Panc1 (cell line): ENCODE results near the gene ZFP28. TPM values are rescaled to one million over a fixed set of nuclear protein-coding genes. Genes with fewer than 3 reads are reported as not detected.

ENCODE experiments used
- ATAC-seq: fragments of 200-7000 bp; cut with Tn5 transposase; 2 replicates; pipeline ENCODE4 v1.9.1; 2020; ENCODE audit warnings: mild to moderate bottlenecking, moderate library complexity
- Bru-seq: library from RNA; stranded (reverse); fragments of 400-500 nt; gene quantifications from one replicate; lab custom pipeline; 2021; lab: Mats Ljungman, UMichigan
- BruChase-seq, 2 experiments: library from RNA; stranded (reverse); fragments of 400-500 nt; gene quantifications; one replicate each; lab custom pipeline; 2021; lab: Mats Ljungman, UMichigan
- BruUV-seq: library from RNA; stranded (reverse); fragments of 400-500 nt; replicated peaks from 2 replicates; lab custom pipeline; 2021; lab: Mats Ljungman, UMichigan
- CTCF ChIA-PET: fragments of 300-600 bp; sonication (Branson Sonifier 250); formaldehyde crosslinking; loops from one replicate; lab custom pipeline; 2022; ENCODE audit warnings: antibody characterized with exemption; lab: Charles Lee
- POLR2A ChIA-PET: fragments of 300-600 bp; sonication (Branson Sonifier 250); formaldehyde crosslinking; loops from one replicate; lab custom pipeline; 2022; ENCODE audit warnings: antibody characterized with exemption; lab: Charles Lee
- DNase-seq: peaks from one replicate; pipeline ENCODE4 v3.0.0-alpha.2; 2010; ENCODE audit warnings: low read depth, low spot score
- H3K27ac ChIP-seq: 2 replicates; pipeline ENCODE4 v1.5.1; 2011; ENCODE audit warnings: mild to moderate bottlenecking, low read length, inconsistent platforms
- H3K27me3 ChIP-seq: fragments of 200-500 bp; sonication (Bioruptor generic); 2 replicates; pipeline ENCODE4 v1.6.0; 2014; ENCODE audit warnings: low read length, inconsistent platforms; ENCODE audit not compliant: control insufficient read depth, insufficient read depth
- H3K36me3 ChIP-seq: fragments of 200-500 bp; sonication (Bioruptor generic); 2 replicates; pipeline ENCODE4 v1.5.1; 2014; ENCODE audit warnings: inconsistent platforms, mild to moderate bottlenecking, low read length, moderate library complexity; ENCODE audit not compliant: control insufficient read depth, insufficient read depth
- H3K4me1 ChIP-seq: 2 replicates; pipeline ENCODE4 v1.5.1; 2011; ENCODE audit warnings: inconsistent platforms, mild to moderate bottlenecking, low read length, moderate library complexity; ENCODE audit not compliant: control insufficient read depth, insufficient read depth
- H3K4me3 ChIP-seq, 2 experiments: 2 replicates each; pipeline ENCODE4 v1.5.1; 2011 to 2012; ENCODE audit warnings: low read depth in 2 of 2, low read length in 2 of 2, mild to moderate bottlenecking in 2 of 2, inconsistent platforms in 1 of 2, moderate library complexity in 1 of 2
- H3K9me3 ChIP-seq: fragments of 200-500 bp; sonication (Bioruptor generic); 2 replicates; pipeline ENCODE4 v1.5.1; 2014; ENCODE audit warnings: low read depth, mild to moderate bottlenecking, inconsistent platforms, low read length, moderate library complexity; ENCODE audit not compliant: control insufficient read depth, insufficient read depth
- CTCF ChIP-seq: fragments of 450-650 bp; IDR thresholded peaks from 2 replicates; pipeline ENCODE4 v1.5.1; 2017; ENCODE audit warnings: mild to moderate bottlenecking
- POLR2AphosphoS5 ChIP-seq: IDR thresholded peaks from 2 replicates; pipeline ENCODE4 v1.6.1; 2012; ENCODE audit warnings: mild to moderate bottlenecking, low read depth, low read length, moderate library complexity
- REST ChIP-seq, 2 experiments: IDR thresholded peaks; 2 replicates each; pipeline ENCODE4 v1.6.1; 2011 to 2012; ENCODE audit warnings: low read depth in 2 of 2, control low read depth in 1 of 2, low read length in 1 of 2, mild to moderate bottlenecking in 1 of 2, moderate library complexity in 1 of 2; ENCODE audit not compliant: insufficient read depth in 1 of 2
- SIN3A ChIP-seq: IDR thresholded peaks from 2 replicates; pipeline ENCODE4 v1.6.1; 2012; ENCODE audit warnings: low read depth, mild to moderate bottlenecking, low read length, moderate library complexity, borderline replicate concordance; ENCODE audit not compliant: insufficient read depth
- TCF7L2 ChIP-seq: IDR thresholded peaks from 2 replicates; pipeline ENCODE4 v1.6.1; 2011; ENCODE audit warnings: mild to moderate bottlenecking, low read depth, low read length, inconsistent platforms
- in situ Hi-C: cut with HindIII; loops from 2 replicates; pipeline ENCODE4 v1.10.0; 2016; ENCODE audit warnings: low sequenced_read_pairs, low pct_unique_long_range_greater_than_20kb
- intact Hi-C: fragments of 100-400 bp; cut with micrococcal nuclease; formaldehyde crosslinking; loops from one replicate; pipeline ENCODE4 v1.10.0; 2022; ENCODE audit not compliant: unreplicated experiment
- long read RNA-seq: library from polyadenylated mRNA; unstranded; transcript quantifications from one replicate; pipeline ENCODE4 v2.0.0, GENCODE V29; 2021; ENCODE audit not compliant: unreplicated experiment
- polyA plus RNA-seq: library from polyadenylated mRNA; unstranded; fragments of >200 nt; gene quantifications from one replicate; pipeline ENCODE4 v1.2.1, GENCODE V29; 2012; ENCODE audit warnings: missing spikeins; ENCODE audit not compliant: insufficient read length
- total RNA-seq: library from RNA; stranded (reverse); gene quantifications from one replicate; pipeline ENCODE4 v1.2.1, GENCODE V29; 2021; ENCODE audit not compliant: unreplicated experiment

Gene ZFP28
- total RNA-seq = not detected
- polyA plus RNA-seq = not detected
- not detected for Bru-seq, nascent RNA
- not detected for BruChase-seq, experiment 1, labeled RNA remaining after a 2-hour chase
- BruChase-seq, experiment 2, labeled RNA remaining after a 6-hour chase = percentile 5 among the genes with signal in this experiment
- long read RNA-seq = 0 reads

GRCh38 chr19:56538761-56539263 is at the start of gene ZFP28:
Gene ZFP28 (plus strand): TSS chr19:56538948. CDS start chr19:56539019, 71 bp downstream.
- TF ChIP-seq REST (IDR thresholded peaks at IDR 0.05; ENCODE audit: insufficient read depth in 1 of 2, low read depth in 2 of 2, low read length in 1 of 2) = no peak
- no peak for TF ChIP-seq SIN3A
- TF ChIP-seq CTCF = no peak
- no peak for TF ChIP-seq TCF7L2
- TF ChIP-seq POLR2AphosphoS5 = no peak
- no peaks in the 10 kb centered on the region for H3K27me3 ChIP-seq
- H3K4me3 ChIP-seq = peak within 1 kb of the TSS in 1 of 2 experiments; percentile 32; a peak in 1 of 4 replicates
- intact Hi-C loops = no loop called here
- H3K9me3 ChIP-seq = peaks cover 29% of the 10 kb centered on the region
- H3K27ac ChIP-seq = no peak within 1 kb of the TSS
- in situ Hi-C loops = no loop called here
- ATAC-seq = no peak
- BruUV-seq = no TSS peak
- H3K4me1 ChIP-seq = no peaks in the 10 kb centered on the region
- DNase-seq = no peak
- POLR2A ChIA-PET = no interaction called here
- CTCF ChIA-PET = no interaction called here
- no peaks in the 10 kb centered on the region for H3K36me3 ChIP-seq

GRCh38 chr19:56491399-56491798 is 47.3 kb upstream of the ZFP28 start:
- no peaks in the 10 kb centered on the region for H3K36me3 ChIP-seq
- intact Hi-C loops (no loop called here), in situ Hi-C loops (no loop called here)
- DNase-seq (no peak), ATAC-seq (no peak)
- ChIA-PET CTCF (no interaction called here), POLR2A (no interaction called here)
- peaks cover 20% of the 10 kb centered on the region; the same call in 1 of the 2 replicates for H3K9me3 ChIP-seq
- no peaks in the 10 kb centered on the region for H3K4me1 ChIP-seq
- no peaks in the 10 kb centered on the region for H3K27me3 ChIP-seq
- BruUV-seq = no TSS peak
- H3K4me3 ChIP-seq = no peak overlapping the region
- no peak for TF ChIP-seq POLR2AphosphoS5
- TF ChIP-seq CTCF = no peak
- TF ChIP-seq REST (IDR thresholded peaks at IDR 0.05; ENCODE audit: insufficient read depth in 1 of 2, low read depth in 2 of 2, low read length in 1 of 2) = no peak
- TF ChIP-seq TCF7L2 = no peak
- no peak for TF ChIP-seq SIN3A
- no peak overlapping the region for H3K27ac ChIP-seq
